A673 (cell line): ENCODE data around the gene RELN.

Experiments
- EZH2 ChIP-seq: fragments of 200-600 bp; sonication (generic); IDR thresholded peaks from 2 replicates; pipeline ENCODE4 v1.6.1; 2017; ENCODE audit warnings: borderline replicate concordance, low read depth, mild to moderate bottlenecking, mixed read lengths, antibody characterized with exemption, low read length; ENCODE audit not compliant: poor library complexity, severe bottlenecking
- TF ChIP-seq, protein P1 (sequence below): fragments of 300-800, 200-600 bp; sonication (generic); conservative IDR thresholded peaks from 2 replicates; pipeline ENCODE4 v1.5.1; 2017; ENCODE audit warnings: low read depth, mild to moderate bottlenecking, antibody characterized with exemption, low read length, moderate library complexity, mixed read lengths

DNA sequence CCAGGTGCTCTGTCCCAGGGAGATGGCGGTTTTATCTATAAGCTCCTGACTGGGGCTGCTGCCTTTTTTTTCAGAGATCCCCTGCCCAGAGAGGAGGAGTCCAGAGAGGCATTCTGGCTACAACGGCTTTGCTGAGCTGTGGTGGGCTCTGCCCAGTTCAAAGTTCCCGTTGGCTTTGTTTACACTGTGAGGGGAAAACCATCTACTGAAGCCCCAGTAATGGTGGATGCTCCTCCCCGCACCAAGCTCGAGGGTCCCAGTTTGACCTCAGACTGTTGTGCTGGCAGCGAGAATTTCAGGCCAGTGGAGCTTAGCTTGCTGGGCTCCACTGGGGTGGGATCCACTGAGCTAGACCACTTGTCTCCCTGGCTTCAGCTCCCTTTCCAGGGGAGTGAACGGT is 527.1 kb downstream of the RELN start:
- TF ChIP-seq, protein P1, sequence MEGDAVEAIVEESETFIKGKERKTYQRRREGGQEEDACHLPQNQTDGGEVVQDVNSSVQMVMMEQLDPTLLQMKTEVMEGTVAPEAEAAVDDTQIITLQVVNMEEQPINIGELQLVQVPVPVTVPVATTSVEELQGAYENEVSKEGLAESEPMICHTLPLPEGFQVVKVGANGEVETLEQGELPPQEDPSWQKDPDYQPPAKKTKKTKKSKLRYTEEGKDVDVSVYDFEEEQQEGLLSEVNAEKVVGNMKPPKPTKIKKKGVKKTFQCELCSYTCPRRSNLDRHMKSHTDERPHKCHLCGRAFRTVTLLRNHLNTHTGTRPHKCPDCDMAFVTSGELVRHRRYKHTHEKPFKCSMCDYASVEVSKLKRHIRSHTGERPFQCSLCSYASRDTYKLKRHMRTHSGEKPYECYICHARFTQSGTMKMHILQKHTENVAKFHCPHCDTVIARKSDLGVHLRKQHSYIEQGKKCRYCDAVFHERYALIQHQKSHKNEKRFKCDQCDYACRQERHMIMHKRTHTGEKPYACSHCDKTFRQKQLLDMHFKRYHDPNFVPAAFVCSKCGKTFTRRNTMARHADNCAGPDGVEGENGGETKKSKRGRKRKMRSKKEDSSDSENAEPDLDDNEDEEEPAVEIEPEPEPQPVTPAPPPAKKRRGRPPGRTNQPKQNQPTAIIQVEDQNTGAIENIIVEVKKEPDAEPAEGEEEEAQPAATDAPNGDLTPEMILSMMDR = no peak
- TF ChIP-seq EZH2 = no peak
